ENCODE results near the gene TFEB.

Gene TFEB

GRCh38 chr6:41736800-41737555, 1.6 kb upstream of the TFEB start:
- DNase-seq (ENCODE audit: low read depth), result no peak

GRCh38 chr6:41736186-41736733, 852 bp upstream of the TFEB start:
- DNase-seq (ENCODE audit: low read depth), result no peak

- DNase-seq (ENCODE audit: low read depth), result peak; percentile 48
Measured at GRCh38 chr6:41734666-41735426, 562 bp downstream of the TFEB start.

- peak; percentile 40 for DNase-seq (ENCODE audit: low read depth)
Measured at GRCh38 chr6:41733707-41734665, 1.4 kb downstream of the TFEB start.

- no peak for DNase-seq (ENCODE audit: low read depth)
Measured at GRCh38 chr6:41733360-41733706, 2.1 kb downstream of the TFEB start.

- DNase-seq (ENCODE audit: low read depth), result peak; percentile 56
Measured at GRCh38 chr6:41732591-41733359, 2.6 kb downstream of the TFEB start.

GRCh38 chr6:41732149-41732548, 3.3 kb downstream of the TFEB start:
- no peak for DNase-seq (ENCODE audit: low read depth)

GRCh38 chr6:41731561-41732086, 3.8 kb downstream of the TFEB start:
- no peak for DNase-seq (ENCODE audit: low read depth)

- no peak for DNase-seq (ENCODE audit: low read depth)
Measured at GRCh38 chr6:41730531-41731436, 4.6 kb downstream of the TFEB start.

- DNase-seq (ENCODE audit: low read depth), result no peak
Measured at GRCh38 chr6:41729624-41730023, 5.8 kb downstream of the TFEB start.

GRCh38 chr6:41728954-41729353, 6.5 kb downstream of the TFEB start:
- DNase-seq (ENCODE audit: low read depth), result no peak

- DNase-seq (ENCODE audit: low read depth), result no peak
Measured at GRCh38 chr6:41728073-41728936, 7.1 kb downstream of the TFEB start.

GRCh38 chr6:41727705-41728072, 7.7 kb downstream of the TFEB start:
- no peak for DNase-seq (ENCODE audit: low read depth)

- DNase-seq (ENCODE audit: low read depth), result no peak
Measured at GRCh38 chr6:41726876-41727275, 8.5 kb downstream of the TFEB start.

- no peak for DNase-seq (ENCODE audit: low read depth)
Measured at GRCh38 chr6:41724586-41725501, 10.6 kb downstream of the TFEB start.

- DNase-seq (ENCODE audit: low read depth), result no peak
Measured at GRCh38 chr6:41724228-41724580, 11.2 kb downstream of the TFEB start.

- DNase-seq (ENCODE audit: low read depth), result no peak
Measured at GRCh38 chr6:41723530-41724227, 11.7 kb downstream of the TFEB start.

Data from activated gamma-delta T cell treated with anti-CD3 and anti-CD28 coated beads, Interleukin-2, amount 50 U/mL, for 16 hours (primary cell).